Suprapubic skin (tissue), 4 donors: ENCODE data around the gene NPAS2. TPM values are rescaled to one million over a fixed set of nuclear protein-coding genes. Genes with fewer than 3 reads are reported as not detected.

Experiments
- DNase-seq, 2 donors: peaks; one replicate each; pipeline ENCODE4 v3.0.0-alpha.2; 2019; ENCODE audit warnings: low spot score in 2 of 2
- H3K27ac ChIP-seq: fragments of 200-600 bp; sonication (generic); one replicate; pipeline ENCODE4 v1.5.1; 2019
- H3K27me3 ChIP-seq: fragments of 200-600 bp; sonication (generic); one replicate; pipeline ENCODE4 v1.5.1; 2019
- H3K36me3 ChIP-seq: fragments of 200-600 bp; sonication (generic); one replicate; pipeline ENCODE4 v1.5.1; 2019
- H3K4me1 ChIP-seq: fragments of 200-600 bp; sonication (generic); one replicate; pipeline ENCODE4 v1.5.1; 2019
- H3K4me3 ChIP-seq: fragments of 200-600 bp; sonication (generic); one replicate; pipeline ENCODE4 v1.5.1; 2019; ENCODE audit warnings: mild to moderate bottlenecking
- H3K9me3 ChIP-seq: fragments of 200-600 bp; sonication (generic); one replicate; pipeline ENCODE4 v1.5.1; 2019
- EP300 ChIP-seq: sonication (generic); formaldehyde crosslinking; IDR thresholded peaks from one replicate; pipeline ENCODE4 v1.6.1; 2017; ENCODE audit warnings: antibody characterized with exemption
- POLR2A ChIP-seq, 2 donors: fragments of 450-650 bp; IDR thresholded peaks; one replicate each; pipeline ENCODE4 v1.6.1; 2017; ENCODE audit warnings: antibody characterized with exemption in 2 of 2, mild to moderate bottlenecking in 2 of 2, moderate library complexity in 2 of 2
- POLR2AphosphoS5 ChIP-seq, 3 donors: sonication (generic); formaldehyde crosslinking; IDR thresholded peaks; one replicate each; pipeline ENCODE4 v1.6.1; 2017; ENCODE audit warnings: antibody characterized with exemption in 3 of 3
- WGBS: methylation state at CpG from one replicate; pipeline ENCODE4 v1.1.5; 2018; 5-methylcytosine and 5-hydroxymethylcytosine counted together
- total RNA-seq, 4 donors: library from RNA; depleted of rRNA; stranded (reverse); fragments of >200 nt; gene quantifications; one replicate each; pipeline ENCODE4 v1.1.0, GENCODE V29; 2016
- TF ChIP-seq, protein P1 (sequence below), 2 donors: fragments of 200-600 bp in 1 of 2; fragments of 450-650 bp in 1 of 2; sonication (generic) in 1 of 2; IDR thresholded peaks; one replicate each; pipeline ENCODE4 v1.5.1; 2016 to 2019; ENCODE audit warnings: antibody characterized with exemption in 2 of 2, mild to moderate bottlenecking in 1 of 2, moderate library complexity in 1 of 2

The NPAS2 gene
- total RNA-seq, 4 donors from 2014 or later: 46.5 to 90.1 (median 62.9) TPM

DNA sequence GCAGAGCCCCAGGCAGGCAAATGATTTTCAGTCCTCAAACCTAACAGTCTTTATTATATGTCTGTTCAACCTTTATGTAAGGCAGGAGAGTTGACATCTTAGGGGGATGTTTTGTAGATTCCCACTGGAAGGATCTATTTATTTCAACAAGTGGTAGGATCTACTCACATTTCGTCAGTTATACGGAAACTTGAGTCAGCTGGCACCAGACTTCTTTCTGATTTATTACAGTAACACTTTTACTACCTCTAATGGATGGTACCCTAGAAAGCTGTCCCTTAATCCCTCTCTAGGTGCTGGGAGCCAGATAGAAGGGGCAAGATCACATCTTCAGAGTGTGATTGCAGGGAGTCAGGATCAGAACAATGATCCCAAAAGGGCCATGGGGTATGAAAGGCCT, 180.1 kb downstream of the NPAS2 start:
- peaks cover 26% of the 10 kb centered on the region for H3K4me1 ChIP-seq
- WGBS: 83% methylated on average over 2 of the region's 2 CpGs
- H3K27ac ChIP-seq: no peak overlapping the region
- H3K36me3 ChIP-seq: peaks cover 26% of the 10 kb centered on the region
- DNase-seq: no peak
- TF ChIP-seq EP300 (no peak), POLR2A (IDR thresholded peaks at IDR 0.05) (no peak), POLR2AphosphoS5 (IDR thresholded peaks at IDR 0.05) (no peak)
- TF ChIP-seq, protein P1, sequence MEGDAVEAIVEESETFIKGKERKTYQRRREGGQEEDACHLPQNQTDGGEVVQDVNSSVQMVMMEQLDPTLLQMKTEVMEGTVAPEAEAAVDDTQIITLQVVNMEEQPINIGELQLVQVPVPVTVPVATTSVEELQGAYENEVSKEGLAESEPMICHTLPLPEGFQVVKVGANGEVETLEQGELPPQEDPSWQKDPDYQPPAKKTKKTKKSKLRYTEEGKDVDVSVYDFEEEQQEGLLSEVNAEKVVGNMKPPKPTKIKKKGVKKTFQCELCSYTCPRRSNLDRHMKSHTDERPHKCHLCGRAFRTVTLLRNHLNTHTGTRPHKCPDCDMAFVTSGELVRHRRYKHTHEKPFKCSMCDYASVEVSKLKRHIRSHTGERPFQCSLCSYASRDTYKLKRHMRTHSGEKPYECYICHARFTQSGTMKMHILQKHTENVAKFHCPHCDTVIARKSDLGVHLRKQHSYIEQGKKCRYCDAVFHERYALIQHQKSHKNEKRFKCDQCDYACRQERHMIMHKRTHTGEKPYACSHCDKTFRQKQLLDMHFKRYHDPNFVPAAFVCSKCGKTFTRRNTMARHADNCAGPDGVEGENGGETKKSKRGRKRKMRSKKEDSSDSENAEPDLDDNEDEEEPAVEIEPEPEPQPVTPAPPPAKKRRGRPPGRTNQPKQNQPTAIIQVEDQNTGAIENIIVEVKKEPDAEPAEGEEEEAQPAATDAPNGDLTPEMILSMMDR (IDR thresholded peaks at IDR 0.05): no peak
- no peaks in the 10 kb centered on the region for H3K27me3 ChIP-seq
- no peaks in the 10 kb centered on the region for H3K9me3 ChIP-seq
- no peak overlapping the region for H3K4me3 ChIP-seq

DNA sequence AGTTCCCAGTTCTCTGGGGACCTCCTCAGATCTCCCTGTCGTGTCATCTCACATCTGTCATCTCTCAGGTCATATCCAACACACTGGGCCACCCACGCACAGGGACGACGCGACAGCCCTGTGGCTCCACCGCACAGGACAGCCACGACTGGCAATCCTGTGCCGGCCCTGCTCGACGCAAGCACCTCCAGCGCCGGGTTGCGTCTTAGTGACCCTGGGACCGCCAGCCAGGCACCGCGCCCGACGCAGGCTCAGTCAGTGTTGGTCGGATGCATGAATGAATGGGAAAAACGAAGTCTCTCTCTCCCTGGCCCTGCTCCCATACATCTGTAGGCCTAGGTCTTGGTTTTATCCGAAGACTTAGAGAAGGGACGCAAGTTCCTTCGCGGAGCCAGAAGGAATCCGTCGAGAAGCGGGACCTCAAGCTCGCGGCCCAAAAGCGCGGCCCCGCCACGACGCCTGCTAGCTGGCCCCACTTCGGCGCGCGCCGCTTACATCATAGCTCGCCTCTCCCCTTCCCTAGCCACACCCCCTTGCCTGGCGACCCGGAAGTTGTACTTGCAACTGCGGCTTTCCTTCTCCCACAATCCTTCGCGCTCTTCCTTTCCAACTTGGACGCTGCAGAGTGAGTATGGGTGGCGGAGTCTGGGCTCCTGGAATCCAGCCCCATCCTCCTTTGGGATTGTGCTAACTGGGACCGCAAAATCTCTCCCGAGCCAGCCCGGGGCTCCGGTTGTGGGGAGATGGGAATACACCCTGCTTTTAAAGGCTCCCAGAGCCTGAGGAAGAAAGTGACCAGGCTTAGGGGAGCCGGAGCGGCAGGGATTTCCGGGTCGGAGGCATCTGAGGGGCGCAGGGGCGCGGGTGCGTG, 182.0 kb downstream of the NPAS2 start, which contains the start of gene RPL31:
RPL31 (plus strand) TSS at position 599 of the 871 bp plus-strand sequence. CDS start 413 bp downstream, outside the sequence.
- peak within 1 kb of the TSS; percentile 90 for H3K27ac ChIP-seq
- H3K36me3 ChIP-seq: peaks cover 33% of the 10 kb centered on the region
- 4% methylated on average over 43 of the region's 59 CpGs for WGBS
- peak; percentile 78 for TF ChIP-seq POLR2A (IDR thresholded peaks at IDR 0.05)
- TF ChIP-seq POLR2AphosphoS5 (IDR thresholded peaks at IDR 0.05): peak; percentile 80 to 89 (median 84)
- TF ChIP-seq EP300: no peak
- peak; percentile 99 for DNase-seq
- H3K27me3 ChIP-seq: no peaks in the 10 kb centered on the region
- peak within 1 kb of the TSS; percentile 91 for H3K4me3 ChIP-seq
- peaks cover 27% of the 10 kb centered on the region for H3K4me1 ChIP-seq
- H3K9me3 ChIP-seq: no peaks in the 10 kb centered on the region

DNA sequence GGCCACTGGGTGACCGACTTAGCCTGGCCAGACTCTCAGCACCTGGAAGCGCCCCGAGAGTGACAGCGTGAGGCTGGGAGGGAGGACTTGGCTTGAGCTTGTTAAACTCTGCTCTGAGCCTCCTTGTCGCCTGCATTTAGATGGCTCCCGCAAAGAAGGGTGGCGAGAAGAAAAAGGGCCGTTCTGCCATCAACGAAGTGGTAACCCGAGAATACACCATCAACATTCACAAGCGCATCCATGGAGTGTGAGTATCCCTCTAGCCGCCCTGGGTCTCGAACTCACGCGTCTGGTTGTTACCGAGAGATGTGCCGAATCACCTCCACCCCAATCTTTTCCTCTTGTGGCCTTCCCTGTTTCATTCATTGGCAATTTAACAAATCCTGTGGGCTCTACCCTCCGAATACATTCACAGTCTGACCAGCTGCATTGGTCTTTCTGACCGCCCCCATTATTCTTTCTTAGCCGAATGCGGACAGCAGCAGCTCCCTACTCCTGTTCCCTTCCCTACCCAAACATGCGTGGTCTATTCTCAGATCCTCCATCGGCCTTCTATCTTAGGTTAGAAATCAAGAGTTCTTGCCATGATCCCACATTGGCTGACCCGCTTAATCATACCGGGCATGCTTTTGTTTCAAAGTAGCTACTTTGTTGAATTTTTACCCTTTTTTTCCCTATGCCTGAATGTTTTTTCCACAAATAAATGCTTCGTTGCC, 182.8 kb downstream of the NPAS2 start:
- H3K4me1 ChIP-seq: peaks cover 27% of the 10 kb centered on the region
- H3K36me3 ChIP-seq: peaks cover 41% of the 10 kb centered on the region
- 2% methylated on average over 17 of the region's 26 CpGs for WGBS
- no peaks in the 10 kb centered on the region for H3K27me3 ChIP-seq
- no peak for TF ChIP-seq POLR2A (IDR thresholded peaks at IDR 0.05)
- TF ChIP-seq, protein P1 (IDR thresholded peaks at IDR 0.05): no peak
- TF ChIP-seq POLR2AphosphoS5 (IDR thresholded peaks at IDR 0.05): no peak
- TF ChIP-seq EP300: no peak
- H3K4me3 ChIP-seq: peak overlapping the region; percentile 91
- peak overlapping the region; percentile 90 for H3K27ac ChIP-seq
- no peak for DNase-seq
- no peaks in the 10 kb centered on the region for H3K9me3 ChIP-seq

DNA sequence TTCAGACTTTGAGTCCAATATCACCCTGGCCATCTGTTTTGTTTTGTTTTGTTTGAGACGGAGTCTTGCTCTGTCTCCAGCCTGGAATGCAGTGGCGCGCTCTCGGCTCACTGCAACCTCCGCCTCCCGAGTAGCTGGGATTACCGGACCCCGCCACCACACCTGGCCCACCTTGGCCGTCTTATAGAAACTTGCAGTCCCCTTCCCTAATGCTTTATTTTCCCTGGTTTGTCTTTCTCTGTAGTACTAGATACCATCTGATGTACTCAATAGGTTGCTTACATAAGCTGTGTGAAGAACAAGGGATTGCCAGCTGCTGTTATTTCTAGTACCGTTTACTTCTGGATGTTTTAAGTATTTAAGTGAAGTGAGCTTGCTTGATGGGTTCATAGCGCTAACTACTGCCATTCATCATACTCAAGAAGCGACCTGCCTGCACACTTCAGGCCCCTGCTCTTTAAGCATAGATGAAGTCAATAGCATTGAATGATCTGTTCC, 183.4 kb downstream of the NPAS2 start:
- H3K9me3 ChIP-seq: no peaks in the 10 kb centered on the region
- no peaks in the 10 kb centered on the region for H3K27me3 ChIP-seq
- TF ChIP-seq, protein P1 (IDR thresholded peaks at IDR 0.05): no peak
- TF ChIP-seq POLR2AphosphoS5 (IDR thresholded peaks at IDR 0.05): no peak
- no peak for TF ChIP-seq EP300
- TF ChIP-seq POLR2A (IDR thresholded peaks at IDR 0.05): no peak
- 33% methylated on average over 12 of the region's 12 CpGs for WGBS
- peaks cover 27% of the 10 kb centered on the region for H3K4me1 ChIP-seq
- peaks cover 47% of the 10 kb centered on the region for H3K36me3 ChIP-seq
- H3K27ac ChIP-seq: peak overlapping the region; percentile 90
- peak overlapping the region; percentile 91 for H3K4me3 ChIP-seq
- DNase-seq: no peak

DNA sequence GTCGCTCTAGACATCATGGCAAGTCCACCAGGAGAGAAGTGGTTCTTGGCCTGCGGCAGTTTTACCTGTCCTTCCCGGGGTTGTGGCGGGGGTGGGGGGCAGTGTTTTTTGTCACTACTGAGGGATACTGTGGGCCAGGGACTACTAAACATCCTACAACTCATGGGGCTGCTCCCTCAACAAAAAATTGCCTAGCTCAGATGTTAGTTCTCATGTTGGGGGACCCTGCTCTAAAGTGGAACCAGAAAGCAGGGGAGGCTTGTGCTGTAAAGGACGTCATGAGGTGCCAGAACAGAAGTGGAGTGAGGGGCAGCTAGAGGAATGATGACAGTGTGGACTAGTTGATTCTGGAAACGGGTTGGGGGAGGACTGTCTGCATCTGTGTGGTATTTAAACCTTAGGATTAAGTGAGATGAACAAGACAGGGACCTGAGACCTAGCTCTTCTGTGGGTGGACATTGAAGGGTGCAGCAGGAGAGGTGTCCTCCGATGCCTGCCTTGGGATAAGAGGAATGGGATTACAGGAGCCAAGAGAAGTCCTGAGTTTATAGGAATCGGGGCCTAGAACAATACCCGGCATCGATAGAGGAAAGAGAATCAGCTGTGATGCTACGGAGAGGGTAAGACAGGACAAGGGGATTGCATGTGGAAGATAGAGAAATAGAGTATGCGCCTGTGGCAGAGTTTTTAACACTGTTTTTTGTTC, 184.8 kb downstream of the NPAS2 start:
- WGBS: 90% methylated on average over 12 of the region's 12 CpGs
- TF ChIP-seq, protein P1 (IDR thresholded peaks at IDR 0.05): no peak
- no peak for TF ChIP-seq POLR2AphosphoS5 (IDR thresholded peaks at IDR 0.05)
- no peak for TF ChIP-seq POLR2A (IDR thresholded peaks at IDR 0.05)
- TF ChIP-seq EP300: no peak
- peaks cover 50% of the 10 kb centered on the region for H3K36me3 ChIP-seq
- DNase-seq: no peak
- no peak overlapping the region for H3K4me3 ChIP-seq
- peaks cover 30% of the 10 kb centered on the region for H3K4me1 ChIP-seq
- no peaks in the 10 kb centered on the region for H3K27me3 ChIP-seq
- H3K9me3 ChIP-seq: no peaks in the 10 kb centered on the region
- no peak overlapping the region for H3K27ac ChIP-seq
